Mesenchymal stem cell (in vitro differentiated cells and primary cell): ENCODE results near the gene SLC2A10.

Source experiments
- DNase-seq: peaks from one replicate; pipeline ENCODE4 v3.0.0-alpha.2; 2013
- H2AFZ ChIP-seq: one replicate; pipeline ENCODE4 v1.6.1; 2013; ENCODE audit warnings: low read depth, mild to moderate bottlenecking, control low read depth, inconsistent platforms, low read length, moderate library complexity
- H2AK5ac ChIP-seq: 2 replicates; pipeline ENCODE4 v1.6.1; 2013; ENCODE audit warnings: low read length, moderate library complexity, mild to moderate bottlenecking, inconsistent platforms; ENCODE audit not compliant: severe bottlenecking
- H2BK120ac ChIP-seq: one replicate; pipeline ENCODE4 v1.6.1; 2013; ENCODE audit warnings: low read depth, mild to moderate bottlenecking, inconsistent platforms, low read length, moderate library complexity
- H2BK12ac ChIP-seq, 2 experiments: one replicate each; pipeline ENCODE4 v1.6.1; 2013; ENCODE audit warnings: inconsistent platforms in 2 of 2, low read length in 2 of 2, mild to moderate bottlenecking in 2 of 2, moderate library complexity in 2 of 2, control low read depth in 1 of 2
- H2BK15ac ChIP-seq: one replicate; pipeline ENCODE4 v1.6.1; 2013; ENCODE audit warnings: mild to moderate bottlenecking, low read depth, inconsistent platforms; ENCODE audit not compliant: poor library complexity, severe bottlenecking
- H2BK5ac ChIP-seq: 2 replicates; pipeline ENCODE4 v1.6.1; 2013; ENCODE audit warnings: low read depth, mild to moderate bottlenecking, low read length, control low read depth, inconsistent platforms; ENCODE audit not compliant: poor library complexity, severe bottlenecking
- H3K14ac ChIP-seq, 2 experiments: one replicate each; pipeline ENCODE4 v1.6.1; 2013; ENCODE audit warnings: inconsistent platforms in 2 of 2, low read length in 2 of 2, control low read depth in 1 of 2, mild to moderate bottlenecking in 1 of 2, moderate library complexity in 1 of 2
- H3K18ac ChIP-seq, 2 experiments: one replicate each; pipeline ENCODE4 v1.6.1; 2013; ENCODE audit warnings: inconsistent platforms in 2 of 2, low read length in 2 of 2, control low read depth in 1 of 2, low read depth in 1 of 2, mild to moderate bottlenecking in 1 of 2
- H3K23ac ChIP-seq, 2 experiments: one replicate each; pipeline ENCODE4 v1.6.1; 2013; ENCODE audit warnings: inconsistent platforms in 2 of 2, low read length in 2 of 2, mild to moderate bottlenecking in 2 of 2, moderate library complexity in 2 of 2, control low read depth in 1 of 2
- H3K27ac ChIP-seq: 2 replicates; pipeline ENCODE4 v1.5.1; 2013; ENCODE audit warnings: mild to moderate bottlenecking, moderate library complexity, low read length, control low read depth, inconsistent platforms; ENCODE audit not compliant: poor library complexity, severe bottlenecking
- H3K27me3 ChIP-seq, 2 experiments: 2 replicates each; pipeline versions ENCODE4 v1.6.1 to v1.7.0; 2013; ENCODE audit warnings: low read length in 2 of 2, mild to moderate bottlenecking in 2 of 2, moderate library complexity in 2 of 2, control low read depth in 1 of 2, inconsistent platforms in 1 of 2; ENCODE audit not compliant: control insufficient read depth in 1 of 2, insufficient read depth in 1 of 2
- H3K36me3 ChIP-seq, 2 experiments: 2 replicates each; pipeline versions ENCODE4 v1.6.1 to v1.7.0; 2013; ENCODE audit warnings: low read length in 2 of 2, control low read depth in 1 of 2, inconsistent platforms in 1 of 2, low read depth in 1 of 2, mild to moderate bottlenecking in 1 of 2; ENCODE audit not compliant: insufficient read depth in 2 of 2, control insufficient read depth in 1 of 2
- H3K4ac ChIP-seq, 2 experiments: one replicate each; pipeline ENCODE4 v1.6.1; 2013; ENCODE audit warnings: inconsistent platforms in 2 of 2, low read length in 2 of 2, mild to moderate bottlenecking in 2 of 2, moderate library complexity in 2 of 2, control low read depth in 1 of 2, low read depth in 1 of 2
- H3K4me1 ChIP-seq: 2 replicates; pipeline ENCODE4 v1.6.1; 2013; ENCODE audit warnings: low read depth, low read length, control low read depth; ENCODE audit not compliant: control insufficient read depth, insufficient read depth
- H3K4me2 ChIP-seq: 2 replicates; pipeline ENCODE4 v1.6.1; 2013; ENCODE audit warnings: low read length, mild to moderate bottlenecking, inconsistent platforms; ENCODE audit not compliant: poor library complexity, severe bottlenecking
- H3K4me3 ChIP-seq, 2 experiments: 2 replicates each; pipeline versions ENCODE4 v1.5.1 to v1.7.0; 2013; ENCODE audit warnings: low read length in 2 of 2, mild to moderate bottlenecking in 2 of 2, control low read depth in 1 of 2, low read depth in 1 of 2; ENCODE audit not compliant: insufficient read depth in 1 of 2
- H3K79me1 ChIP-seq: replicated peaks from 2 replicates; pipeline ENCODE4 v1.6.1; 2013; ENCODE audit warnings: mild to moderate bottlenecking, control low read depth, low read length, inconsistent platforms; ENCODE audit not compliant: poor library complexity, severe bottlenecking
- H3K9ac ChIP-seq: 2 replicates; pipeline ENCODE4 v1.7.0; 2013; ENCODE audit warnings: mild to moderate bottlenecking, low read length, moderate library complexity
- H3K9me3 ChIP-seq: 2 replicates; pipeline ENCODE4 v1.7.0; 2013; ENCODE audit warnings: mild to moderate bottlenecking, low read length; ENCODE audit not compliant: control insufficient read depth
- H4K8ac ChIP-seq: one replicate; pipeline ENCODE4 v1.6.1; 2013; ENCODE audit warnings: inconsistent platforms, mild to moderate bottlenecking, low read length, moderate library complexity
- H4K91ac ChIP-seq: one replicate; pipeline ENCODE4 v1.6.1; 2013; ENCODE audit warnings: mild to moderate bottlenecking, low read length, inconsistent platforms
- WGBS: methylation state at CpG from one replicate; pipeline ENCODE4 v1.1.7; 2013; ENCODE audit warnings: mixed read lengths; 5-methylcytosine and 5-hydroxymethylcytosine counted together

The SLC2A10 gene

DNA sequence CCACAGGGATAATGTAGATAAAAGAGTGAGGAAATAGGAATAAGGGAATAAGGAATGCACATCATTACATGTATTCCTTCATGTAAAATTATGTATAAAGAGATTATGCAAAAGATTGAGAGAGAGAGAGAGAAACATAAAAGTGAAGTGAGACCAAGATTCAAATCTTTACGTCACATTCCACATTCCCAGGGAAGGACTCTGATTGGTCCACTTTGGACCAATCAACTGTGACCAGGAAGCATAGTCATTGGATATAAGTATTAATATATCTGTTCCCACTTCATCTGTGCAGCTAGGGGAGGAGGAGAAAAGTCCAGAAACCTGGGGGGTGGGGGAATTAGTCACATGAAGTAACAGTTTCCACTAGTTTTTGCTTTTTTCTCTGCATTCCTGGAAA lies 66.4 kb downstream of the SLC2A10 start:
- WGBS = 100% methylated on average over 1 of the region's 1 CpG
- Histone ChIP-seq H2AFZ (no peak overlapping the region), H3K79me1 (no peaks in the 10 kb centered on the region), H3K27me3 (peaks cover 0 to 65% of the 10 kb centered on the region in 2 experiments), H3K14ac (no peak overlapping the region), H2BK12ac (no peak overlapping the region), H2BK5ac (no peak overlapping the region), H2AK5ac (no peak overlapping the region), H3K4me1 (no peaks in the 10 kb centered on the region), H3K4ac (no peak overlapping the region), H3K4me2 (no peak overlapping the region), H4K8ac (no peak overlapping the region), H3K9ac (no peak overlapping the region), H3K4me3 (no peak overlapping the region), H4K91ac (no peak overlapping the region), H3K9me3 (no peaks in the 10 kb centered on the region), H2BK15ac (no peak overlapping the region), H3K23ac (no peak overlapping the region), H3K27ac (no peak overlapping the region), H3K36me3 (no peaks in the 10 kb centered on the region), H2BK120ac (no peak overlapping the region), H3K18ac (no peak overlapping the region)
- no peak for DNase-seq

DNA sequence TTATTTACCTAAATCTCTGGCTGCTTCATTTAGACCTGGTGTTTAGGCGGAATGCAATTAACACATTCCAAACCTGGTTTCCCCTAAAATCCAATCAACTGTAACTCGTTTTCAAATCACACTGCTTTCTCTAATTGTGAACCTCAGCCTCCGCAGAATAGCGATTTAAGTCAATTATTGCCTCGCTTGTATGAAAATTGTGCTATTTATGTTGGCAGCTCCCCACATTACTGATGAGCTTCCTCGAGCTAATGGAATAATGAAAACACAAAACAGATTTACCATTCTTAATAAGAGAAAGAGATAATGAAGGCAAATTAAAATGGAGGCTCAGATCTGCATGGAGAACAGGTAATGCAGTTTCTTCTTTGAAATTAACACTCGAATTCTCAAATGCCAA lies 67.9 kb downstream of the SLC2A10 start:
- no peak for DNase-seq
- no peak overlapping the region for H3K27ac ChIP-seq
- no peaks in the 10 kb centered on the region for H3K79me1 ChIP-seq
- H3K4ac ChIP-seq = no peak overlapping the region
- no peak overlapping the region for H3K9ac ChIP-seq
- no peak overlapping the region for H2BK12ac ChIP-seq
- no peak overlapping the region for H2BK120ac ChIP-seq
- H2BK15ac ChIP-seq = no peak overlapping the region
- H3K4me2 ChIP-seq = no peak overlapping the region
- H2BK5ac ChIP-seq = no peak overlapping the region
- no peak overlapping the region for H4K8ac ChIP-seq
- WGBS = 75% methylated on average over 5 of the region's 7 CpGs
- no peak overlapping the region for H3K18ac ChIP-seq
- H4K91ac ChIP-seq = no peak overlapping the region
- H3K9me3 ChIP-seq = no peaks in the 10 kb centered on the region
- no peak overlapping the region for H2AFZ ChIP-seq
- H3K4me1 ChIP-seq = no peaks in the 10 kb centered on the region
- H3K4me3 ChIP-seq = no peak overlapping the region
- H3K23ac ChIP-seq = no peak overlapping the region
- H3K14ac ChIP-seq = no peak overlapping the region
- no peak overlapping the region for H2AK5ac ChIP-seq
- no peaks in the 10 kb centered on the region for H3K36me3 ChIP-seq
- H3K27me3 ChIP-seq = peaks cover 0 to 52% of the 10 kb centered on the region in 2 experiments

DNA sequence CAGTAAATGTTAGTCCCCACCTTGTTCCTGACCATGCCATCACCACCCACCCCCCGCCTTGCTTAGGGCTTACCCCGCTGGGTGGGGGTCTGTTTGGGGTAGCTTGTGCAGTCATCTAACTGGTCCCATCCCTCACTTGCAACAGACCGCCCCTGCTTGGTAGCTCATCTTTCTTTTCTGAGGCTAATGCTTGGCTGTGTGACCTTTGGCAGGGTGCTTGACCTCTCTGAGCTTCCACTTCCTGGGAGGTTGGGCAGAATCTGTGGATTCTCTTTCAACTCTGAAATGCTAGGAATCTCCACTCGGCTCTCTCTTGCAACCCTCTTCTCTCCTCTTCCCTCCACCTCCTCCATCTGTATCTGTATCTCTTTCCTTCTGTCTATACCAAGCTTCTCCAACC lies 70.4 kb downstream of the SLC2A10 start:
- no peaks in the 10 kb centered on the region for H3K36me3 ChIP-seq
- H3K4me2 ChIP-seq = no peak overlapping the region
- WGBS = 53% methylated on average over 4 of the region's 4 CpGs

DNA sequence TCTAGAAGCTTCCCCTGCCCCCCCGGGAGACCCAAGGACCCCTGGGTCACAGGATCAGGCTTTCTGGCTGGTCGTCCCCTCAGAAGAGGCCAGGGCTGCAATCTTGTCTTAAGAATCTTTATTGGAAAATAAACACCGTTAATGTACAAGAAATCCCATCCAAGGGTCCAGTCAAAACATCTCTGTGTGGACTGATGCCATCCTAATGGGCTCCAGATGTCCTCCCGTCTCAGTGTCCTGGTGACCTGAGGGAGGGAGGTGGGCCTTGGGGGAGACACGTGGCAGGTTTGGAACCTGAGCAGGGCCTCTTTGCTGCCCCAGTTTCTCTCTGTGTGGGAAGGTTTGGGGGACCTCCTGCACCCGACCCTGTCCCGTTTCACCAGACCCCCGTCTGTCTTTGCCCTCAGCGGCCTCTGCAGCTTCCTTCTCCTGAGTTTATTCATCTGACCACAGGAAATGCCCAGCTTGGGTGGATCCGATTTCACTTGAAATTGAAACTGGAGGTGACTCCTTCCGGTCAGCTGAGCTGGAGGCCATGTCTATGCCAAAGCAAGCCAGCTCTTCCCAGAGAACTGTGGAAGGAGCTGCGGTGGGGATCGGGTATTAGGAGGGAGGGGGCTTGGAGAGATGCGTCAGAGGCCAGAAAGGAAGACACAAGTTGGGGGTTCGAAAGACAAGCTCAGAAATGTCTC lies 75.1 kb downstream of the SLC2A10 start:
- Histone ChIP-seq H4K8ac (no peak overlapping the region), H3K4me3 (no peak overlapping the region), H3K4ac (no peak overlapping the region), H2AK5ac (no peak overlapping the region), H2BK5ac (no peak overlapping the region), H3K14ac (no peak overlapping the region), H3K9ac (peak overlapping the region; percentile 27), H3K27me3 (peaks cover 0 to 28% of the 10 kb centered on the region in 2 experiments), H3K79me1 (no peaks in the 10 kb centered on the region), H3K23ac (no peak overlapping the region), H2AFZ (no peak overlapping the region), H2BK120ac (no peak overlapping the region), H2BK12ac (no peak overlapping the region), H3K9me3 (no peaks in the 10 kb centered on the region), H2BK15ac (no peak overlapping the region), H4K91ac (no peak overlapping the region), H3K4me1 (no peaks in the 10 kb centered on the region), H3K27ac (no peak overlapping the region), H3K36me3 (no peaks in the 10 kb centered on the region), H3K4me2 (no peak overlapping the region), H3K18ac (no peak overlapping the region)
- DNase-seq = no peak
- 76% methylated on average over 15 of the region's 15 CpGs for whole genome bisulfite sequencing

More for the DNA sequence above, 70.4 kb downstream of the SLC2A10 start:
- peak overlapping the region in 1 of 2 experiments; percentile 7 for H3K14ac ChIP-seq
- H2AFZ ChIP-seq = no peak overlapping the region
- no peaks in the 10 kb centered on the region for H3K9me3 ChIP-seq
- no peak overlapping the region for H3K4ac ChIP-seq
- no peak overlapping the region for H4K8ac ChIP-seq
- no peak overlapping the region for H2BK15ac ChIP-seq
- H2BK12ac ChIP-seq = no peak overlapping the region
- H3K4me3 ChIP-seq = no peak overlapping the region
- H3K23ac ChIP-seq = no peak overlapping the region
- H3K27ac ChIP-seq = no peak overlapping the region
- no peak overlapping the region for H3K18ac ChIP-seq
- no peak overlapping the region for H2BK5ac ChIP-seq
- H3K9ac ChIP-seq = no peak overlapping the region
- no peaks in the 10 kb centered on the region for H3K79me1 ChIP-seq
- no peak overlapping the region for H2BK120ac ChIP-seq
- no peak overlapping the region for H2AK5ac ChIP-seq
- peak overlapping the region; percentile 5 for H4K91ac ChIP-seq
- DNase-seq = no peak
- H3K4me1 ChIP-seq = no peaks in the 10 kb centered on the region
- peaks cover 0 to 34% of the 10 kb centered on the region in 2 experiments for H3K27me3 ChIP-seq
